BJ (cell line): ENCODE results near the gene ARID3B. TPM values are rescaled to one million over a fixed set of nuclear protein-coding genes. Genes with fewer than 3 reads are reported as not detected.

ENCODE experiments used
- CTCF ChIA-PET: fragments of 350-600 bp; formaldehyde crosslinking; extraction: SDS; loops from one replicate; lab custom pipeline; 2021; ENCODE audit warnings: antibody characterized with exemption, inconsistent platforms; lab: Yijun Ruan, JAX
- POLR2A ChIA-PET: fragments of 300-600 bp; sonication (Branson Sonifier 250); formaldehyde crosslinking; extraction: SDS; loops from one replicate; lab custom pipeline; 2021; ENCODE audit warnings: antibody characterized with exemption; lab: Charles Lee
- DNase-seq: peaks from one replicate; pipeline ENCODE4 v3.0.0-alpha.2; 2011; ENCODE audit warnings: low read depth
- H3K27me3 ChIP-seq: 2 replicates; pipeline ENCODE4 v1.6.0; 2011; ENCODE audit warnings: low read length; ENCODE audit not compliant: control insufficient read depth, insufficient read depth
- H3K36me3 ChIP-seq: 2 replicates; pipeline ENCODE4 v1.5.1; 2011; ENCODE audit warnings: low read length; ENCODE audit not compliant: control insufficient read depth, insufficient read depth
- H3K4me3 ChIP-seq: 2 replicates; pipeline ENCODE4 v1.5.1; 2011; ENCODE audit warnings: low read depth, mild to moderate bottlenecking, control low read depth, low read length
- polyA plus RNA-seq: library from polyadenylated mRNA; depleted of rRNA; stranded (reverse); fragments of >200 nt; gene quantifications from 2 replicates; pipeline ENCODE4 v1.2.3, GENCODE V29; 2011; rRNA removed
- TF ChIP-seq, protein P1 (sequence below): IDR thresholded peaks from 2 replicates; pipeline ENCODE4 v1.5.1; 2011; ENCODE audit warnings: low read depth, mild to moderate bottlenecking, control low read depth, inconsistent platforms, low read length, moderate library complexity; ENCODE audit not compliant: insufficient read depth

Gene ARID3B
- polyA plus RNA-seq, 1 experiment = 1.5 TPM

- TF ChIP-seq, protein P1, sequence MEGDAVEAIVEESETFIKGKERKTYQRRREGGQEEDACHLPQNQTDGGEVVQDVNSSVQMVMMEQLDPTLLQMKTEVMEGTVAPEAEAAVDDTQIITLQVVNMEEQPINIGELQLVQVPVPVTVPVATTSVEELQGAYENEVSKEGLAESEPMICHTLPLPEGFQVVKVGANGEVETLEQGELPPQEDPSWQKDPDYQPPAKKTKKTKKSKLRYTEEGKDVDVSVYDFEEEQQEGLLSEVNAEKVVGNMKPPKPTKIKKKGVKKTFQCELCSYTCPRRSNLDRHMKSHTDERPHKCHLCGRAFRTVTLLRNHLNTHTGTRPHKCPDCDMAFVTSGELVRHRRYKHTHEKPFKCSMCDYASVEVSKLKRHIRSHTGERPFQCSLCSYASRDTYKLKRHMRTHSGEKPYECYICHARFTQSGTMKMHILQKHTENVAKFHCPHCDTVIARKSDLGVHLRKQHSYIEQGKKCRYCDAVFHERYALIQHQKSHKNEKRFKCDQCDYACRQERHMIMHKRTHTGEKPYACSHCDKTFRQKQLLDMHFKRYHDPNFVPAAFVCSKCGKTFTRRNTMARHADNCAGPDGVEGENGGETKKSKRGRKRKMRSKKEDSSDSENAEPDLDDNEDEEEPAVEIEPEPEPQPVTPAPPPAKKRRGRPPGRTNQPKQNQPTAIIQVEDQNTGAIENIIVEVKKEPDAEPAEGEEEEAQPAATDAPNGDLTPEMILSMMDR = no peak
- peaks cover 10% of the 10 kb centered on the region for H3K36me3 ChIP-seq
- H3K4me3 ChIP-seq = no peak overlapping the region
- H3K27me3 ChIP-seq = no peaks in the 10 kb centered on the region
- no peak for DNase-seq
- ChIA-PET POLR2A (no interaction called here), CTCF (interaction anchor here (1.5 to 22.3 kb wide), 3 partner anchors 10 to 308 kb away, joined by 3 to 563 read pairs (median 21); partner anchors contain the start of gene CSK)
Measured at GRCh38 chr15:74642734-74643664, 102.0 kb downstream of the ARID3B start.

GRCh38 chr15:74643665-74644204 lies 102.7 kb downstream of the ARID3B start:
- peaks cover 12% of the 10 kb centered on the region for H3K36me3 ChIP-seq
- POLR2A ChIA-PET = no interaction called here
- no peaks in the 10 kb centered on the region for H3K27me3 ChIP-seq
- no peak overlapping the region for H3K4me3 ChIP-seq
- TF ChIP-seq, protein P1 = no peak
- CTCF ChIA-PET = interaction anchor here (0.9 to 2.3 kb wide), 4 partner anchors 9 to 307 kb away, joined by 3 to 21 read pairs (median 5); no protein-coding TSS in a partner anchor
- DNase-seq = no peak

DNA sequence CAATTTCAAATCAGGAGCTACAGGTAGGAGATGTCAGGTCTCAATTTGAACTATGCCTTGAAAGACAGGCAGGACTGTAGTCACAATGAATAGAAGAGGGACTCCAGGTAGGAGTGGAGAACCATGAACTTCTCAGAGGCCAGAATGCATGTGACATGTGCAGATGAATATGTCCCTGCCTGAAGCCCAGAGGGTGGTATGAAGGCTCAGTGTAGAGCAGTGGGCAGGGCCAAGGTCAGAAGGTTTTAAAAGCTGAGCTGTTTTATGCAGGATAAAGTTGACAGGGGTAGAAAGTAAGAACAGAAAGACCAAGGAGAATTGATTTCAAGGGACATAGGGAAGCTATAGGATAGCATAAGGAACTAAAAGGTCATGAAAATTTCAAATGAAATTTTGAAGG lies 105.5 kb downstream of the ARID3B start:
- H3K36me3 ChIP-seq = peaks cover 1% of the 10 kb centered on the region; the same call in 1 of the 2 replicates
- no peak overlapping the region for H3K4me3 ChIP-seq
- CTCF ChIA-PET = interaction anchor here (0.6 to 2.6 kb wide), 3 partner anchors 11 to 122 kb away, joined by 3 to 14 read pairs (median 7); no protein-coding TSS in a partner anchor
- H3K27me3 ChIP-seq = no peaks in the 10 kb centered on the region
- POLR2A ChIA-PET = no interaction called here
- no peak for DNase-seq
- TF ChIP-seq, protein P1 = no peak

Other genes with a start within 250 kb of the ARID3B start
- gene CYP11A1, start 173.6 kb upstream of the ARID3B start, polyA plus RNA-seq = 0.63 and 0.70 TPM in 2 replicates
- 14.1 and 22.7 TPM in 2 replicates for gene SEMA7A, start 107.3 kb upstream of the ARID3B start, polyA plus RNA-seq
- 69.4 and 87.3 TPM in 2 replicates for gene UBL7, start 80.1 kb upstream of the ARID3B start, polyA plus RNA-seq
- gene CLK3, start 74.6 kb downstream of the ARID3B start, polyA plus RNA-seq = 45.2 and 58.3 TPM in 2 replicates
- 37.2 and 44.2 TPM in 2 replicates for gene EDC3, start 154.8 kb downstream of the ARID3B start, polyA plus RNA-seq
- 0.10 TPM in 1 of 2 replicates, not detected in the other for gene CYP1A1, start 184.3 kb downstream of the ARID3B start, polyA plus RNA-seq
- not detected in 2 replicates for gene CYP1A2, start 207.6 kb downstream of the ARID3B start, polyA plus RNA-seq
- gene CSK, start 240.9 kb downstream of the ARID3B start, polyA plus RNA-seq = 15.1 and 25.3 TPM in 2 replicates